ENCODE measurements around the gene GALNT17.

The GALNT17 gene

GRCh38 chr7:71313553-71313952, 181.6 kb downstream of the GALNT17 start:
- no peak for DNase-seq (ENCODE audit: low spot score)
- in situ Hi-C loops (cut with MboI; ENCODE audit: low sequenced_read_pairs, unreplicated experiment), result no loop called here
- no peak for TF ChIP-seq CTCF (IDR thresholded peaks at IDR 0.05; ENCODE audit: borderline replicate concordance, control extremely low read depth, extremely low read depth, insufficient read depth, missing control alignments)

DNA sequence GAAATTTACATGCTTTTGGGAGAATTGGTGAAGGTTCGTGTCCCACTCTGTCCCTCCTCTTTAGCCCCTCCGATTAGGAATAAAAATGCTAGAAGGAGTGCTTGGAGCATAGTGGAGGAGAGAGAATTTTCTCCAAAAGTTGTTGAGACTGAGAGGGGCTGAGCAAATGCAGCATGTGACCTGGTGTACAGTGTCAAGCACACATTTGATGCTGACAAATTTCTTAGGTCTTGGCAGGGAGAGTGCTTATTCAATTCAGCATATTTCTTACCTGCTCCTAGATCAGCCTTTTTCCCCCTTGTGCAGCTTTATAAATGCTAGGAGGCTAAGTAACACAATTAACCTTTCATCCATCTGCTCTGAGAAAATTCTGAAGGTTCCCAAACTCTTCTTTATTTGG, 189.0 kb downstream of the GALNT17 start:
- no peak for DNase-seq (ENCODE audit: low spot score)
- no peak for TF ChIP-seq CTCF (IDR thresholded peaks at IDR 0.05; ENCODE audit: borderline replicate concordance, control extremely low read depth, extremely low read depth, insufficient read depth, missing control alignments)
- in situ Hi-C loops (cut with MboI; ENCODE audit: low sequenced_read_pairs, unreplicated experiment), result no loop called here

- in situ Hi-C loops (cut with MboI; ENCODE audit: low sequenced_read_pairs, unreplicated experiment), result no loop called here
- no peak for DNase-seq (ENCODE audit: low spot score)
- TF ChIP-seq CTCF (IDR thresholded peaks at IDR 0.05; ENCODE audit: borderline replicate concordance, control extremely low read depth, extremely low read depth, insufficient read depth, missing control alignments), result no peak
These were observed 190.3 kb downstream of the GALNT17 start for GRCh38 chr7:71322201-71322600.

DNA sequence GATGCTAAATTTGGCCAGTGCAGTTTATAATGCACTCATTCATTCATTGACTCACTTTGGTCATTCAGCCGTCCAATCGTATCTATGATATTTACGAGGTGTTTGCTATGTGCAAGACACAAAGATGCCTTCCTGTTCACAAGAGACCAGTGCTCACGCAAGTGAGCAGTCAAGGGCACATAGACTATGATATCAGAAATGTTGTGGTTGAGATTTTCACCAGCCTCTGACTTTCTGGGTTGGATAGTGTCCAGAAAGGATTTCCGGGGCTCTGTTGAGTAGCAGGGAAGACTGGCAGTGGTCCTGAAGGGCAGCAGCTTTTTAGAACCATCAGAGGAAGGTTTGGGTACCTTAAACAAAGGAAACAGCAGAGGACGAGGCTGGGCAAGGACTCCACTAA, 191.8 kb downstream of the GALNT17 start:
- TF ChIP-seq CTCF (IDR thresholded peaks at IDR 0.05; ENCODE audit: borderline replicate concordance, control extremely low read depth, extremely low read depth, insufficient read depth, missing control alignments), result no peak
- DNase-seq (ENCODE audit: low spot score), result no peak
- in situ Hi-C loops (cut with MboI; ENCODE audit: low sequenced_read_pairs, unreplicated experiment), result no loop called here

GRCh38 chr7:71325151-71325550, 193.2 kb downstream of the GALNT17 start:
- DNase-seq (ENCODE audit: low spot score), result no peak
- no peak for TF ChIP-seq CTCF (IDR thresholded peaks at IDR 0.05; ENCODE audit: borderline replicate concordance, control extremely low read depth, extremely low read depth, insufficient read depth, missing control alignments)
- in situ Hi-C loops (cut with MboI; ENCODE audit: low sequenced_read_pairs, unreplicated experiment), result no loop called here

DNA sequence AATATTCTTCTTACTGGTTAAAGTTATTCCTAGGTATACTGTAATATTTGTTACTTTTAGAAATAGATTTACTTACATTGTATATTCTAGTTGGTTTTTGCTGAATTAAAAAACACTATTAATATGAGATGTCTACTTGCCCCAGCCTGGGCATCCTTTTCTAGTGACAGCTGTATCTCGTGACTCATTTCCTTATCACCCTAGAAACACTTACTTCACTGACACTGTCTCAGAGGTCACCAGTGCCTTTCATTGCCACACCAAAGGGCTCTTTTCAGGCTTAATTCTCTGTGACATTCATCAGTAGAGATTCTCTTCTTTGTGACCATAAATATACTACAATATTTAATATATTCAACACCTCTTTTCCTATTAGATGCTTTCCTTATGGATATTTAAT, 194.7 kb downstream of the GALNT17 start:
- in situ Hi-C loops (cut with MboI; ENCODE audit: low sequenced_read_pairs, unreplicated experiment), result no loop called here

More for the DNA sequence above, 194.7 kb downstream of the GALNT17 start:
- DNase-seq (ENCODE audit: low spot score), result no peak
- TF ChIP-seq CTCF (IDR thresholded peaks at IDR 0.05; ENCODE audit: borderline replicate concordance, control extremely low read depth, extremely low read depth, insufficient read depth, missing control alignments), result no peak
